SK-N-SH (cell line): ENCODE results near the gene LRRC73. TPM values are rescaled to one million over a fixed set of nuclear protein-coding genes. Genes with fewer than 3 reads are reported as not detected.

Source experiments
- CTCF ChIA-PET: fragments of 300-600, 350-600 bp; formaldehyde crosslinking; extraction: SDS; loops from one replicate; lab custom pipeline; 2021; lab: Yijun Ruan, JAX
- POLR2A ChIA-PET: fragments of 350-600 bp; sonication (Branson Sonifier 250); formaldehyde crosslinking; extraction: SDS; loops from one replicate; lab custom pipeline; 2020; ENCODE audit warnings: antibody characterized with exemption, inconsistent platforms; lab: Yijun Ruan, JAX
- DNase-seq: peaks from one replicate; pipeline ENCODE4 v3.0.0; 2012
- H2AFZ ChIP-seq: fragments of 200-600 bp; sonication (generic); 2 replicates; pipeline ENCODE4 v1.8.1; 2016; ENCODE audit warnings: antibody characterized with exemption, mild to moderate bottlenecking, low read depth
- H3F3A ChIP-seq: fragments of 200-600 bp; sonication (generic); replicated peaks from 2 replicates; pipeline ENCODE3; 2016; ENCODE audit warnings: antibody characterized with exemption, mild to moderate bottlenecking; ENCODE audit not compliant: insufficient read depth
- H3K27ac ChIP-seq, 2 experiments: fragments of 200-500 bp in 1 of 2; fragments of 200-600 bp in 1 of 2; sonication (Bioruptor generic) in 1 of 2; sonication (generic), shearing (Covaris generic) in 1 of 2; 2 replicates each; pipeline versions ENCODE4 v1.5.1 to v1.6.1; 2014 to 2016; ENCODE audit warnings: low read depth in 2 of 2, inconsistent platforms in 1 of 2, low read length in 1 of 2, mild to moderate bottlenecking in 1 of 2, mixed read lengths in 1 of 2
- H3K27me3 ChIP-seq: fragments of 200-600 bp; sonication (generic), shearing (Covaris generic); 2 replicates; pipeline ENCODE4 v1.6.1; 2016; ENCODE audit warnings: mixed run types; ENCODE audit not compliant: insufficient read depth
- H3K36me3 ChIP-seq, 2 experiments: fragments of 200-500 bp in 1 of 2; fragments of 200-600 bp in 1 of 2; sonication (Bioruptor generic) in 1 of 2; sonication (generic) in 1 of 2; replicated peaks in 1 of 2; 2 replicates each; pipeline versions ENCODE3 to v1.5.1; 2014 to 2016; ENCODE audit warnings: low read length in 1 of 2, mild to moderate bottlenecking in 1 of 2; ENCODE audit not compliant: insufficient read depth in 2 of 2, control insufficient read depth in 1 of 2
- H3K4me1 ChIP-seq, 2 experiments: fragments of 200-500 bp in 1 of 2; fragments of 200-600 bp in 1 of 2; sonication (Bioruptor generic) in 1 of 2; sonication (generic), shearing (Covaris generic) in 1 of 2; 2 replicates each; pipeline versions ENCODE4 v1.5.1 to v1.6.1; 2014 to 2016; ENCODE audit warnings: low read depth in 1 of 2, low read length in 1 of 2, mixed run types in 1 of 2; ENCODE audit not compliant: insufficient read depth in 2 of 2, control insufficient read depth in 1 of 2
- H3K4me2 ChIP-seq: fragments of 200-600 bp; sonication (generic), shearing (Covaris generic); 2 replicates; pipeline ENCODE4 v1.6.1; 2017; ENCODE audit warnings: mixed run types
- H3K4me3 ChIP-seq, 2 experiments: fragments of 200-500 bp in 1 of 2; fragments of 200-600 bp in 1 of 2; sonication (Bioruptor generic) in 1 of 2; sonication (generic), shearing (Covaris generic) in 1 of 2; 2 replicates each; pipeline versions ENCODE4 v1.5.1 to v1.8.1; 2014 to 2016; ENCODE audit warnings: low read depth in 2 of 2, inconsistent platforms in 1 of 2, low read length in 1 of 2, mild to moderate bottlenecking in 1 of 2, mixed read lengths in 1 of 2, moderate library complexity in 1 of 2
- H3K79me2 ChIP-seq: fragments of 200-600 bp; sonication (generic); 2 replicates; pipeline ENCODE4 v1.8.1; 2017; ENCODE audit warnings: mild to moderate bottlenecking; ENCODE audit not compliant: insufficient read depth
- H3K9ac ChIP-seq: fragments of 200-600 bp; sonication (generic); 2 replicates; pipeline ENCODE4 v1.6.1; 2017; ENCODE audit warnings: mixed run types
- H3K9me2 ChIP-seq: fragments of 200-600 bp; sonication (generic); 2 replicates; pipeline ENCODE4 v1.6.1; 2017; ENCODE audit warnings: mixed run types
- H3K9me3 ChIP-seq: fragments of 200-600 bp; sonication (generic); 2 replicates; pipeline ENCODE4 v1.6.1; 2017; ENCODE audit warnings: mixed run types, mild to moderate bottlenecking, moderate library complexity
- H4K20me1 ChIP-seq: fragments of 200-600 bp; sonication (generic); 2 replicates; pipeline ENCODE4 v1.6.1; 2017; ENCODE audit warnings: mild to moderate bottlenecking, mixed run types; ENCODE audit not compliant: insufficient read depth
- ELF1 ChIP-seq: IDR thresholded peaks from 2 replicates; pipeline ENCODE4 v1.4.0; 2012
- FOXJ3 ChIP-seq: sonication (generic); formaldehyde crosslinking; IDR thresholded peaks from 2 replicates; pipeline ENCODE4 v1.5.1; 2020; ENCODE audit warnings: mild to moderate bottlenecking, missing genetic modification reagents
- FOXM1 ChIP-seq: IDR thresholded peaks from 2 replicates; pipeline ENCODE4 v1.4.0; 2012; ENCODE audit warnings: low read depth, mild to moderate bottlenecking
- GATA2 ChIP-seq: sonication (generic); formaldehyde crosslinking; IDR thresholded peaks from 2 replicates; pipeline ENCODE4 v1.5.0; 2020; ENCODE audit warnings: mild to moderate bottlenecking, missing genetic modification reagents
- JUND ChIP-seq: IDR thresholded peaks from 2 replicates; pipeline ENCODE4 v1.4.0; 2012
- POLR2AphosphoS5 ChIP-seq: IDR thresholded peaks from 2 replicates; pipeline ENCODE4 v1.6.1; 2012; ENCODE audit warnings: low read depth, low read length
- RAD21 ChIP-seq: IDR thresholded peaks from 2 replicates; pipeline ENCODE4 v1.6.1; 2012; ENCODE audit warnings: mild to moderate bottlenecking, low read length
- SMC3 ChIP-seq: IDR thresholded peaks from 2 replicates; pipeline ENCODE4 v1.6.1; 2012; ENCODE audit warnings: low read depth, low read length, improper control_type of control experiment
- TEAD4 ChIP-seq: IDR thresholded peaks from 2 replicates; pipeline ENCODE4 v1.4.0; 2012; ENCODE audit warnings: mild to moderate bottlenecking, borderline replicate concordance; ENCODE audit not compliant: insufficient read depth
- YY1 ChIP-seq: IDR thresholded peaks from 2 replicates; pipeline ENCODE4 v1.4.0; 2012; ENCODE audit warnings: low read depth, mild to moderate bottlenecking
- WGBS: methylation state at CpG from one replicate; pipeline ENCODE4 v1.1.6; 2017; ENCODE audit warnings: low lambda C conversion rate; 5-methylcytosine and 5-hydroxymethylcytosine counted together
- polyA plus RNA-seq, 3 experiments: library from polyadenylated mRNA; depleted of rRNA; stranded (reverse); fragments of >200 nt; gene quantifications; 2 replicates each; pipeline ENCODE4 v1.2.3, GENCODE V29; 2012
- TF ChIP-seq, protein P1 (sequence below): IDR thresholded peaks from 2 replicates; pipeline ENCODE4 v1.6.1; 2012; ENCODE audit warnings: mild to moderate bottlenecking, low read depth, low read length, moderate library complexity
- TF ChIP-seq, protein P2 (sequence below): fragments of 200-600 bp; sonication (generic); IDR thresholded peaks from 2 replicates; pipeline ENCODE4 v1.6.1; 2017; ENCODE audit warnings: antibody characterized with exemption, mild to moderate bottlenecking, moderate library complexity
- TF ChIP-seq, protein P3 (sequence below): IDR thresholded peaks from 2 replicates; pipeline ENCODE4 v1.4.0; 2012; ENCODE audit warnings: low read depth, borderline replicate concordance

LRRC73 gene
- polyA plus RNA-seq, 1 of the 3 experiments (the other 2 are of a cell fraction), result 0.89 TPM

DNA sequence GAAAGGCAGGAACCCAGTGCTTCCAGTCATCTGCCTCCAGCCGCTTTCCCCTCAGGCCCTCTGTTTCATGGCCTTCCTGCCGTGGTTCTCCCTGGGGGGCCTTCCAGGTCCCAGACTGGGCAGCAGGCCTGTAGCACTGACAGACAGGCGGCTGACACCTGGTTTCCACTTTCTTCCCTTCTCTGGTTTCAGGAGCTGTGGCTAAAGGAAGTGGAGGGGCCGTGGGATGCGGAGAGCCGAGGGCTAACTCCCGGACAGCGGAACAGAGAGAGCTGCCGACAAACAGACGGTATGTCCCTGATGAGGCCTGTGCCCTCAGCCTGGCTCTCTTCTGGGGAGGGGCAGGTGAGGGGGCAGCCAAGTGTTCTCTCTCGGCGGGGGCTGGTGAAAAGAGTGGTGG is 12.5 kb downstream of the LRRC73 start:
- peaks cover 5 to 33% of the 10 kb centered on the region in 2 experiments; a peak in 2 of 4 replicates for H3K4me1 ChIP-seq
- H2AFZ ChIP-seq, result no peak overlapping the region
- H3K27me3 ChIP-seq, result no peaks in the 10 kb centered on the region
- TF ChIP-seq SMC3 (no peak), FOXJ3 (CRISPR knock-in tag) (no peak), YY1 (no peak), RAD21 (no peak), TEAD4 (no peak), ELF1 (no peak), GATA2 (CRISPR knock-in tag) (no peak), FOXM1 (no peak), POLR2AphosphoS5 (no peak), JUND (no peak)
- TF ChIP-seq, protein P1, sequence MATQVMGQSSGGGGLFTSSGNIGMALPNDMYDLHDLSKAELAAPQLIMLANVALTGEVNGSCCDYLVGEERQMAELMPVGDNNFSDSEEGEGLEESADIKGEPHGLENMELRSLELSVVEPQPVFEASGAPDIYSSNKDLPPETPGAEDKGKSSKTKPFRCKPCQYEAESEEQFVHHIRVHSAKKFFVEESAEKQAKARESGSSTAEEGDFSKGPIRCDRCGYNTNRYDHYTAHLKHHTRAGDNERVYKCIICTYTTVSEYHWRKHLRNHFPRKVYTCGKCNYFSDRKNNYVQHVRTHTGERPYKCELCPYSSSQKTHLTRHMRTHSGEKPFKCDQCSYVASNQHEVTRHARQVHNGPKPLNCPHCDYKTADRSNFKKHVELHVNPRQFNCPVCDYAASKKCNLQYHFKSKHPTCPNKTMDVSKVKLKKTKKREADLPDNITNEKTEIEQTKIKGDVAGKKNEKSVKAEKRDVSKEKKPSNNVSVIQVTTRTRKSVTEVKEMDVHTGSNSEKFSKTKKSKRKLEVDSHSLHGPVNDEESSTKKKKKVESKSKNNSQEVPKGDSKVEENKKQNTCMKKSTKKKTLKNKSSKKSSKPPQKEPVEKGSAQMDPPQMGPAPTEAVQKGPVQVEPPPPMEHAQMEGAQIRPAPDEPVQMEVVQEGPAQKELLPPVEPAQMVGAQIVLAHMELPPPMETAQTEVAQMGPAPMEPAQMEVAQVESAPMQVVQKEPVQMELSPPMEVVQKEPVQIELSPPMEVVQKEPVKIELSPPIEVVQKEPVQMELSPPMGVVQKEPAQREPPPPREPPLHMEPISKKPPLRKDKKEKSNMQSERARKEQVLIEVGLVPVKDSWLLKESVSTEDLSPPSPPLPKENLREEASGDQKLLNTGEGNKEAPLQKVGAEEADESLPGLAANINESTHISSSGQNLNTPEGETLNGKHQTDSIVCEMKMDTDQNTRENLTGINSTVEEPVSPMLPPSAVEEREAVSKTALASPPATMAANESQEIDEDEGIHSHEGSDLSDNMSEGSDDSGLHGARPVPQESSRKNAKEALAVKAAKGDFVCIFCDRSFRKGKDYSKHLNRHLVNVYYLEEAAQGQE, result no peak
- TF ChIP-seq, protein P2, sequence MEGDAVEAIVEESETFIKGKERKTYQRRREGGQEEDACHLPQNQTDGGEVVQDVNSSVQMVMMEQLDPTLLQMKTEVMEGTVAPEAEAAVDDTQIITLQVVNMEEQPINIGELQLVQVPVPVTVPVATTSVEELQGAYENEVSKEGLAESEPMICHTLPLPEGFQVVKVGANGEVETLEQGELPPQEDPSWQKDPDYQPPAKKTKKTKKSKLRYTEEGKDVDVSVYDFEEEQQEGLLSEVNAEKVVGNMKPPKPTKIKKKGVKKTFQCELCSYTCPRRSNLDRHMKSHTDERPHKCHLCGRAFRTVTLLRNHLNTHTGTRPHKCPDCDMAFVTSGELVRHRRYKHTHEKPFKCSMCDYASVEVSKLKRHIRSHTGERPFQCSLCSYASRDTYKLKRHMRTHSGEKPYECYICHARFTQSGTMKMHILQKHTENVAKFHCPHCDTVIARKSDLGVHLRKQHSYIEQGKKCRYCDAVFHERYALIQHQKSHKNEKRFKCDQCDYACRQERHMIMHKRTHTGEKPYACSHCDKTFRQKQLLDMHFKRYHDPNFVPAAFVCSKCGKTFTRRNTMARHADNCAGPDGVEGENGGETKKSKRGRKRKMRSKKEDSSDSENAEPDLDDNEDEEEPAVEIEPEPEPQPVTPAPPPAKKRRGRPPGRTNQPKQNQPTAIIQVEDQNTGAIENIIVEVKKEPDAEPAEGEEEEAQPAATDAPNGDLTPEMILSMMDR, result no peak
- TF ChIP-seq, protein P3, sequence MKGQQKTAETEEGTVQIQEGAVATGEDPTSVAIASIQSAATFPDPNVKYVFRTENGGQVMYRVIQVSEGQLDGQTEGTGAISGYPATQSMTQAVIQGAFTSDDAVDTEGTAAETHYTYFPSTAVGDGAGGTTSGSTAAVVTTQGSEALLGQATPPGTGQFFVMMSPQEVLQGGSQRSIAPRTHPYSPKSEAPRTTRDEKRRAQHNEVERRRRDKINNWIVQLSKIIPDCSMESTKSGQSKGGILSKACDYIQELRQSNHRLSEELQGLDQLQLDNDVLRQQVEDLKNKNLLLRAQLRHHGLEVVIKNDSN, result no peak
- ChIA-PET CTCF (interaction anchor here (0.6 to 22.4 kb wide), 6 partner anchors 9 to 450 kb away, joined by 3 to 382 read pairs (median 8); partner anchors contain the start of genes DLK2 and LRRC73), POLR2A (interaction anchor here (0.7 kb wide), 1 partner anchor 12 kb away, joined by 3 read pairs; the partner anchor contains the start of gene LRRC73)
- no peak for DNase-seq
- H3K9ac ChIP-seq, result no peak overlapping the region
- H3K9me2 ChIP-seq, result no peaks in the 10 kb centered on the region
- no peak overlapping the region for H3K27ac ChIP-seq
- WGBS, result 92% methylated on average over 8 of the region's 12 CpGs
- peaks cover 12% of the 10 kb centered on the region; the same call in 1 of the 2 replicates for H4K20me1 ChIP-seq
- no peak overlapping the region for H3K4me3 ChIP-seq
- H3K36me3 ChIP-seq, result peaks cover 14 to 32% of the 10 kb centered on the region in 2 experiments
- H3K79me2 ChIP-seq, result peaks cover 8% of the 10 kb centered on the region; the same call in 1 of the 2 replicates
- H3F3A ChIP-seq, result no peaks in the 10 kb centered on the region
- no peaks in the 10 kb centered on the region for H3K9me3 ChIP-seq
- H3K4me2 ChIP-seq, result no peak overlapping the region
